GM18951 (cell line): ENCODE data around the gene AGTRAP.
A peak's percentile ranks its signal among the peaks of the same experiment; 100 is the strongest.

Experiments used
- POLR2A ChIP-seq: IDR thresholded peaks from 4 replicates; pipeline ENCODE4 v1.6.1; 2011; ENCODE audit warnings: mild to moderate bottlenecking; ENCODE audit not compliant: insufficient read length, insufficient read depth; ENCODE audit errors: extremely low read depth
- in situ Hi-C: fragments of 300-500 bp; cut with MboI; formaldehyde crosslinking; loops from one replicate; pipeline ENCODE4 v1.12.0; 2022; ENCODE audit warnings: low sequenced_read_pairs, mixed read lengths, inconsistent platforms; ENCODE audit not compliant: unreplicated experiment

Gene AGTRAP

GRCh38 chr1:11735854-11736745 is at the start of gene AGTRAP:
Gene AGTRAP (plus strand): TSS chr1:11736136. CDS start chr1:11736209, 73 bp downstream.
- in situ Hi-C loops, result no loop called here
- peak; percentile 60 for TF ChIP-seq POLR2A

- TF ChIP-seq POLR2A, result no peak
Observed at GRCh38 chr1:11688506-11688905, 47.4 kb upstream of the AGTRAP start.

GRCh38 chr1:11690397-11691301 is 45.3 kb upstream of the AGTRAP start:
- in situ Hi-C loops, result no loop called here
- no peak for TF ChIP-seq POLR2A

More at GRCh38 chr1:11688506-11688905, 47.4 kb upstream of the AGTRAP start:
- in situ Hi-C loops, result no loop called here

- in situ Hi-C loops, result no loop called here
- no peak for TF ChIP-seq POLR2A
Observed at GRCh38 chr1:11691302-11691914, 44.5 kb upstream of the AGTRAP start, which contains the start of gene DRAXIN. Gene DRAXIN (plus strand): TSS chr1:11691710. CDS start chr1:11706259, 14,549 bp downstream.

- in situ Hi-C loops, result no loop called here
- no peak for TF ChIP-seq POLR2A
Observed at GRCh38 chr1:11691928-11692711, 43.8 kb upstream of the AGTRAP start.

GRCh38 chr1:11693024-11693590 is 42.8 kb upstream of the AGTRAP start:
- in situ Hi-C loops, result no loop called here
- TF ChIP-seq POLR2A, result no peak

GRCh38 chr1:11693917-11694316 is 42.0 kb upstream of the AGTRAP start:
- TF ChIP-seq POLR2A, result no peak
- in situ Hi-C loops, result no loop called here

- in situ Hi-C loops, result no loop called here
- no peak for TF ChIP-seq POLR2A
Observed at GRCh38 chr1:11695861-11696260, 40.1 kb upstream of the AGTRAP start.

- in situ Hi-C loops, result no loop called here
- no peak for TF ChIP-seq POLR2A
Observed at GRCh38 chr1:11697188-11697892, 38.6 kb upstream of the AGTRAP start.

- TF ChIP-seq POLR2A, result no peak
- in situ Hi-C loops, result no loop called here
Observed at GRCh38 chr1:11697893-11698210, 38.1 kb upstream of the AGTRAP start.

- in situ Hi-C loops, result no loop called here
Observed at GRCh38 chr1:11700601-11701467, 35.1 kb upstream of the AGTRAP start.

GRCh38 chr1:11701551-11701961 is 34.4 kb upstream of the AGTRAP start:
- in situ Hi-C loops, result no loop called here
- TF ChIP-seq POLR2A, result no peak

More at GRCh38 chr1:11700601-11701467, 35.1 kb upstream of the AGTRAP start:
- TF ChIP-seq POLR2A, result no peak
